H1 (cell line): Measurements from ENCODE around the gene ORMDL3. TPM values are rescaled to one million over a fixed set of nuclear protein-coding genes. Genes with fewer than 3 reads are reported as not detected.

Experiments
- CTCF ChIA-PET: fragments of 300-600 bp; sonication (Branson Sonifier 250); formaldehyde crosslinking; loops from one replicate; lab custom pipeline; 2021; ENCODE audit not compliant: partially characterized antibody; lab: Charles Lee
- POLR2A ChIA-PET: fragments of 300-600 bp; sonication (Branson Sonifier 250); formaldehyde crosslinking; loops from one replicate; lab custom pipeline; 2021; ENCODE audit warnings: inconsistent platforms; ENCODE audit not compliant: partially characterized antibody; lab: Charles Lee
- DNase-seq, 2 experiments: peaks; one replicate each; pipeline versions ENCODE4 v3.0.0 to v3.0.0-alpha.2; 2010 to 2022; ENCODE audit warnings: low spot score in 2 of 2, low read depth in 1 of 2, mixed read lengths in 1 of 2
- FAIRE-seq: peaks from 2 replicates; lab custom pipeline; 2011; peaks lifted over from hg19 to GRCh38; lab: Jason Lieb, UNC
- H2AFZ ChIP-seq: 2 replicates; pipeline ENCODE4 v1.8.1; 2012; ENCODE audit warnings: low read length, inconsistent platforms
- H2AK5ac ChIP-seq: 2 replicates; pipeline ENCODE4 v1.6.1; 2013; ENCODE audit warnings: low read depth, low read length
- H2BK120ac ChIP-seq: replicated peaks from 2 replicates; pipeline ENCODE3; 2013; ENCODE audit warnings: low read depth, low read length, inconsistent platforms
- H2BK12ac ChIP-seq: 2 replicates; pipeline ENCODE4 v1.6.1; 2013; ENCODE audit warnings: low read depth, low read length
- H2BK15ac ChIP-seq: 2 replicates; pipeline ENCODE4 v1.6.1; 2013; ENCODE audit warnings: low read length
- H2BK20ac ChIP-seq: 2 replicates; pipeline ENCODE4 v1.6.1; 2013; ENCODE audit warnings: low read length
- H2BK5ac ChIP-seq: 2 replicates; pipeline ENCODE4 v1.6.1; 2013; ENCODE audit warnings: low read depth, low read length
- H3K14ac ChIP-seq: 2 replicates; pipeline ENCODE4 v1.6.1; 2013; ENCODE audit warnings: inconsistent platforms; ENCODE audit not compliant: insufficient read length
- H3K18ac ChIP-seq: 2 replicates; pipeline ENCODE4 v1.6.1; 2013; ENCODE audit warnings: low read length; ENCODE audit errors: extremely low read depth
- H3K23ac ChIP-seq: 2 replicates; pipeline ENCODE4 v1.6.1; 2013; ENCODE audit warnings: inconsistent platforms; ENCODE audit not compliant: insufficient read length
- H3K23me2 ChIP-seq: 2 replicates; pipeline ENCODE4 v1.6.1; 2013; ENCODE audit warnings: low read depth, low read length
- H3K27ac ChIP-seq: 2 replicates; pipeline ENCODE4 v1.6.1; 2011; ENCODE audit warnings: low read depth, low read length, inconsistent platforms
- H3K27me3 ChIP-seq, 4 experiments: replicated peaks in 1 of 4; 1 replicate in 1 of 4; 2 replicates in 3 of 4; pipeline versions ENCODE4 v1.6.1 to v1.8.1; 2011 to 2013; ENCODE audit warnings: low read length in 3 of 4, mild to moderate bottlenecking in 3 of 4, inconsistent platforms in 2 of 4, mixed read lengths in 2 of 4, moderate library complexity in 1 of 4; ENCODE audit not compliant: control insufficient read depth in 3 of 4, insufficient read depth in 3 of 4; ENCODE audit errors: extremely low read depth in 1 of 4
- H3K36me3 ChIP-seq, 4 experiments: 2 replicates each; pipeline versions ENCODE4 v1.6.1 to v1.8.1; 2011 to 2013; ENCODE audit warnings: mild to moderate bottlenecking in 4 of 4, low read length in 3 of 4, moderate library complexity in 2 of 4, control low read depth in 1 of 4, inconsistent platforms in 1 of 4; ENCODE audit not compliant: insufficient read depth in 4 of 4, control insufficient read depth in 2 of 4
- H3K4ac ChIP-seq: replicated peaks from 2 replicates; pipeline ENCODE3; 2013; ENCODE audit warnings: low read length, low read depth, mixed read lengths, inconsistent platforms; ENCODE audit not compliant: insufficient read length
- H3K4me1 ChIP-seq, 4 experiments: replicated peaks in 1 of 4; 1 replicate in 1 of 4; 2 replicates in 3 of 4; pipeline versions ENCODE4 v1.6.1 to v1.8.1; 2011 to 2013; ENCODE audit warnings: low read length in 3 of 4, inconsistent platforms in 2 of 4, mixed read lengths in 1 of 4; ENCODE audit not compliant: insufficient read depth in 4 of 4, control insufficient read depth in 3 of 4
- H3K4me2 ChIP-seq, 2 experiments: 2 replicates each; pipeline versions ENCODE4 v1.6.1 to v1.8.1; 2011 to 2013; ENCODE audit warnings: low read depth in 2 of 2, low read length in 2 of 2, control low read depth in 1 of 2, inconsistent platforms in 1 of 2, mild to moderate bottlenecking in 1 of 2; ENCODE audit not compliant: insufficient read depth in 1 of 2
- H3K4me3 ChIP-seq, 4 experiments: fragments of 200-600, 300-600 bp in 1 of 4; sonication (generic), shearing (Covaris generic), sonication (Bioruptor Twin) in 1 of 4; 2 replicates each; pipeline versions ENCODE4 v1.5.1 to v1.8.1; 2011 to 2016; ENCODE audit warnings: low read length in 4 of 4, low read depth in 3 of 4, control low read depth in 2 of 4, inconsistent platforms in 2 of 4, mild to moderate bottlenecking in 2 of 4, mixed read lengths in 1 of 4, moderate library complexity in 1 of 4; ENCODE audit not compliant: insufficient read depth in 2 of 4; ENCODE audit errors: extremely low read depth in 1 of 4
- H3K56ac ChIP-seq: replicated peaks from 2 replicates; pipeline ENCODE3; 2013; ENCODE audit warnings: low read depth, mild to moderate bottlenecking, mixed read lengths, low read length, inconsistent platforms; ENCODE audit not compliant: insufficient read length
- H3K79me1 ChIP-seq: 2 replicates; pipeline ENCODE4 v1.6.1; 2013; ENCODE audit warnings: low read depth, low read length, control low read depth
- H3K79me2 ChIP-seq, 2 experiments: 2 replicates each; pipeline versions ENCODE4 v1.6.1 to v1.8.1; 2012 to 2013; ENCODE audit warnings: low read length in 2 of 2, mild to moderate bottlenecking in 2 of 2, inconsistent platforms in 1 of 2; ENCODE audit not compliant: insufficient read depth in 2 of 2, control insufficient read depth in 1 of 2
- H3K9ac ChIP-seq, 4 experiments: replicated peaks in 1 of 4; 1 replicate in 1 of 4; 2 replicates in 3 of 4; pipeline versions ENCODE4 v1.6.1 to v1.8.1; 2011 to 2013; ENCODE audit warnings: low read depth in 3 of 4, low read length in 3 of 4, control low read depth in 2 of 4, mild to moderate bottlenecking in 2 of 4, moderate library complexity in 2 of 4, inconsistent platforms in 1 of 4; ENCODE audit errors: extremely low read depth in 1 of 4
- H3K9me3 ChIP-seq, 2 experiments: 2 replicates each; pipeline versions ENCODE4 v1.6.1 to v1.8.1; 2012 to 2013; ENCODE audit warnings: mild to moderate bottlenecking in 2 of 2, moderate library complexity in 2 of 2, control low read depth in 1 of 2, inconsistent platforms in 1 of 2, low read depth in 1 of 2, low read length in 1 of 2, mixed read lengths in 1 of 2; ENCODE audit not compliant: insufficient read depth in 2 of 2
- H4K20me1 ChIP-seq, 2 experiments: replicated peaks in 1 of 2; 2 replicates each; pipeline versions ENCODE3 to v1.8.1; 2011 to 2013; ENCODE audit warnings: inconsistent platforms in 2 of 2, low read length in 2 of 2, mild to moderate bottlenecking in 1 of 2; ENCODE audit not compliant: insufficient read depth in 2 of 2, control insufficient read depth in 1 of 2
- H4K5ac ChIP-seq: 2 replicates; pipeline ENCODE4 v1.6.1; 2013; ENCODE audit warnings: low read length, low read depth, mixed read lengths, inconsistent platforms; ENCODE audit not compliant: insufficient read length
- H4K8ac ChIP-seq: 2 replicates; pipeline ENCODE4 v1.8.0; 2013; ENCODE audit warnings: mild to moderate bottlenecking, moderate library complexity, low read length, inconsistent platforms; ENCODE audit not compliant: insufficient read depth; ENCODE audit errors: extremely low read depth
- H4K91ac ChIP-seq: replicated peaks from 2 replicates; pipeline ENCODE3; 2013; ENCODE audit warnings: low read length, mixed read lengths, inconsistent platforms; ENCODE audit not compliant: insufficient read length
- ASH2L ChIP-seq: fragments of 200-600, 300-600 bp; sonication (generic); IDR thresholded peaks from one replicate; pipeline ENCODE4 v1.7.1; 2017; ENCODE audit warnings: low read length
- E2F6 ChIP-seq: IDR thresholded peaks from 2 replicates; pipeline ENCODE4 v1.6.1; 2012; ENCODE audit warnings: inconsistent platforms
- GTF2F1 ChIP-seq: IDR thresholded peaks from 2 replicates; pipeline ENCODE4 v1.6.1; 2012; ENCODE audit warnings: low read depth, low read length, improper control_type of control experiment, borderline replicate concordance
- MAX ChIP-seq: IDR thresholded peaks from 2 replicates; pipeline ENCODE4 v1.6.1; 2012; ENCODE audit warnings: inconsistent platforms
- NANOG ChIP-seq: IDR thresholded peaks from 2 replicates; pipeline ENCODE4 v1.6.1; 2011; ENCODE audit warnings: low read length, low read depth, mild to moderate bottlenecking, inconsistent platforms; ENCODE audit not compliant: insufficient read depth, poor library complexity, severe bottlenecking
- NRF1 ChIP-seq: IDR thresholded peaks from 2 replicates; pipeline ENCODE4 v1.6.1; 2011; ENCODE audit warnings: mild to moderate bottlenecking, low read depth, low read length, improper control_type of control experiment
- POLR2A ChIP-seq, 2 experiments: IDR thresholded peaks; 1 replicate in 1 of 2; 2 replicates in 1 of 2; pipeline ENCODE4 v1.6.1; 2011; ENCODE audit warnings: low read depth in 2 of 2, low read length in 2 of 2, mild to moderate bottlenecking in 2 of 2; ENCODE audit errors: control extremely low read depth in 1 of 2
- SAP30 ChIP-seq: fragments of 300-600 bp; sonication (generic); IDR thresholded peaks from 2 replicates; pipeline ENCODE4 v1.7.1; 2012; ENCODE audit warnings: low read length, moderate library complexity, mild to moderate bottlenecking, inconsistent platforms; ENCODE audit not compliant: insufficient read depth, insufficient replicate concordance
- SIRT6 ChIP-seq: IDR thresholded peaks from one replicate; pipeline ENCODE4 v1.7.1; 2012; ENCODE audit warnings: low read length, inconsistent platforms
- SP1 ChIP-seq: IDR thresholded peaks from 2 replicates; pipeline ENCODE4 v1.6.1; 2011; ENCODE audit warnings: low read depth, low read length
- USF2 ChIP-seq: IDR thresholded peaks from 2 replicates; pipeline ENCODE4 v1.6.1; 2011; ENCODE audit warnings: low read length, improper control_type of control experiment
- WGBS, 2 experiments: shearing (Covaris generic) in 1 of 2; methylation state at CpG; one replicate each; pipeline versions ENCODE4 v1.1.6 to v1.1.7; 2013 to 2015; ENCODE audit warnings: low lambda C conversion rate in 2 of 2, mixed read lengths in 2 of 2, inconsistent platforms in 1 of 2, low coverage in 1 of 2, missing lambda C conversion rate in 1 of 2; ENCODE audit not compliant: insufficient replicate concordance in 2 of 2, insufficient coverage in 1 of 2, insufficient read length in 1 of 2; ENCODE audit errors: extremely low coverage in 1 of 2, missing lambda C conversion rate in 1 of 2; 5-methylcytosine and 5-hydroxymethylcytosine counted together
- polyA plus RNA-seq, 7 experiments: library from polyadenylated mRNA; depleted of rRNA in 3 of 7; stranded (reverse) in 5 of 7; unstranded in 2 of 7; fragments of >200 nt in 5 of 7; fragments of 200-250 nt in 2 of 7; gene quantifications; 1 replicate in 5 of 7; 2 replicates in 1 of 7; 4 replicates in 1 of 7; pipeline versions ENCODE4 v1.2.1 to v1.2.3, GENCODE V29; 2011 to 2013; ENCODE audit warnings: missing spikeins in 2 of 7, mixed read lengths in 2 of 7
- total RNA-seq: library from RNA; stranded (reverse); fragmentation: NEBNext Ultra II Directional; extraction: Animal tissue kit (Norgen Biotek cat#: 25700); gene quantifications from 2 replicates; pipeline ENCODE4 v1.2.1, GENCODE V29; 2021

ORMDL3 gene
- total and polyA plus RNA-seq, 2 of the 8 experiments (the other 6 are each of a cell fraction or from before 2014, with no cell fraction given) = 50.4 to 108 TPM

- Histone ChIP-seq H3K23ac (no peak overlapping the region), H2BK12ac (no peak overlapping the region), H3K79me1 (peaks cover 13% of the 10 kb centered on the region), H3K18ac (no peak overlapping the region), H2BK5ac (no peak overlapping the region), H3K56ac (no peak overlapping the region), H3K4me1 (peaks cover 9 to 26% (median 14%) of the 10 kb centered on the region in 4 experiments), H4K8ac (no peak overlapping the region), H4K20me1 (peaks cover 18 to 19% of the 10 kb centered on the region in 2 experiments), H3K79me2 (peaks cover 0 to 30% of the 10 kb centered on the region in 2 experiments; a peak in 2 of 4 replicates), H3K27me3 (no peaks in the 10 kb centered on the region), H3K23me2 (peaks cover 8% of the 10 kb centered on the region; the same call in 1 of the 2 replicates), H4K5ac (no peak overlapping the region), H3K4me2 (peak overlapping the region; percentile 82 to 89), H4K91ac (no peak overlapping the region), H3K4me3 (peak overlapping the region; percentile 75 to 94 (median 86); a peak in 5 of 8 replicates), H3K9me3 (no peaks in the 10 kb centered on the region), H3K27ac (no peak overlapping the region), H2BK15ac (no peak overlapping the region), H2AFZ (no peak overlapping the region), H2BK20ac (no peak overlapping the region), H3K14ac (no peak overlapping the region), H2AK5ac (no peak overlapping the region), H3K36me3 (peaks cover 11 to 22% (median 17%) of the 10 kb centered on the region in 4 experiments; a peak in 7 of 8 replicates), H3K9ac (peak overlapping the region in 2 of 4 experiments; percentile 73 to 74; a peak in 3 of 7 replicates), H3K4ac (no peak overlapping the region), H2BK120ac (no peak overlapping the region)
- FAIRE-seq = no peak
- POLR2A ChIA-PET = interaction anchor here (0.9 to 2.8 kb wide), 9 partner anchors 9 to 56 kb away, joined by 3 to 10 read pairs (median 4); partner anchors contain the start of gene PSMD3
- WGBS, 2 experiments = 90% methylated on average over 4 of the region's 4 CpGs; no CpG with 5 or more reads in 1 of the 2 experiments
- DNase-seq = no peak
- CTCF ChIA-PET = interaction anchor here (1.3 to 1.5 kb wide), 2 partner anchors 9 to 29 kb away, joined by 3 to 6 read pairs; no protein-coding TSS in a partner anchor
- no peak for TF ChIP-seq ASH2L
- no peak for TF ChIP-seq SP1
- TF ChIP-seq SAP30 = no peak
- no peak for TF ChIP-seq GTF2F1
- no peak for TF ChIP-seq MAX
- TF ChIP-seq NRF1 = no peak
- TF ChIP-seq USF2 = no peak
- no peak for TF ChIP-seq E2F6
- TF ChIP-seq NANOG = no peak
- TF ChIP-seq POLR2A (IDR thresholded peaks at IDR 0.05; ENCODE audit: control extremely low read depth in 1 of 2, low read depth in 2 of 2, low read length in 2 of 2) = no peak
- no peak for TF ChIP-seq SIRT6
Measured at GRCh38 chr17:39926135-39926587, 1.2 kb downstream of the ORMDL3 start.
